ENCODE data around the gene SCAMP5. TPM values are rescaled to one million over a fixed set of nuclear protein-coding genes. Genes with fewer than 3 reads are reported as not detected.

The SCAMP5 gene
- total RNA-seq, 1 donor from 2014 or later, result 7.6 TPM

GRCh38 chr15:75008629-75009326, 13.4 kb downstream of the SCAMP5 start:
- intact Hi-C loops (cut with DNase I), result no loop called here
- DNase-seq (ENCODE audit: low spot score), result no peak
- ATAC-seq, result no peak

GRCh38 chr15:75016431-75016830, 21.1 kb downstream of the SCAMP5 start:
- ATAC-seq (no peak), DNase-seq (ENCODE audit: low spot score) (no peak)

GRCh38 chr15:75019916-75020315, 24.6 kb downstream of the SCAMP5 start:
- DNase-seq (ENCODE audit: low spot score), result no peak
- intact Hi-C loops (cut with DNase I), result no loop called here
- ATAC-seq, result no peak

More at GRCh38 chr15:75016431-75016830, 21.1 kb downstream of the SCAMP5 start:
- intact Hi-C loops (cut with DNase I), result no loop called here

- intact Hi-C loops (cut with DNase I), result no loop called here
- DNase-seq (ENCODE audit: low spot score) (no peak), ATAC-seq (no peak)
These were observed 26.0 kb downstream of the SCAMP5 start for GRCh38 chr15:75021341-75021740.

GRCh38 chr15:75022783-75023180, 27.4 kb downstream of the SCAMP5 start:
- no peak for DNase-seq (ENCODE audit: low spot score)
- intact Hi-C loops (cut with DNase I), result no loop called here
- ATAC-seq, result no peak

GRCh38 chr15:75023181-75023871, 28.0 kb downstream of the SCAMP5 start, which contains the start of gene PPCDC:
Gene PPCDC (plus strand): TSS chr15:75023590. CDS start chr15:75028319, 4,729 bp downstream.
- intact Hi-C loops (cut with DNase I), result no loop called here
- peak; percentile 98 for DNase-seq (ENCODE audit: low spot score)
- peak; percentile 99 for ATAC-seq

- intact Hi-C loops (cut with DNase I), result no loop called here
- peak; percentile 44 for ATAC-seq
- no peak for DNase-seq (ENCODE audit: low spot score)
These were observed 28.7 kb downstream of the SCAMP5 start for GRCh38 chr15:75023872-75024636.

GRCh38 chr15:75025107-75025506, 29.7 kb downstream of the SCAMP5 start:
- ATAC-seq (no peak), DNase-seq (ENCODE audit: low spot score) (no peak)
- intact Hi-C loops (cut with DNase I), result no loop called here

GRCh38 chr15:75025548-75026260, 30.3 kb downstream of the SCAMP5 start:
- ATAC-seq, result no peak
- intact Hi-C loops (cut with DNase I), result no loop called here
- no peak for DNase-seq (ENCODE audit: low spot score)

GRCh38 chr15:75027551-75027950, 32.2 kb downstream of the SCAMP5 start:
- DNase-seq (ENCODE audit: low spot score), result no peak
- intact Hi-C loops (cut with DNase I), result no loop called here
- ATAC-seq, result no peak

GRCh38 chr15:75028991-75029377, 33.6 kb downstream of the SCAMP5 start:
- ATAC-seq (peak; percentile 1), DNase-seq (ENCODE audit: low spot score) (no peak)
- intact Hi-C loops (cut with DNase I), result loop anchor here (2.0 kb wide), 1 partner anchor 176 kb away; no protein-coding TSS in a partner anchor

GRCh38 chr15:75029378-75030022, 34.1 kb downstream of the SCAMP5 start:
- peak; percentile 98 for DNase-seq (ENCODE audit: low spot score)
- intact Hi-C loops (cut with DNase I), result loop anchor here (2.0 kb wide), 1 partner anchor 175 kb away; no protein-coding TSS in a partner anchor
- ATAC-seq, result peak; percentile 92

- ATAC-seq, result no peak
These were observed 34.7 kb downstream of the SCAMP5 start for GRCh38 chr15:75030023-75030413.

GRCh38 chr15:75030424-75030823, 35.1 kb downstream of the SCAMP5 start:
- intact Hi-C loops (cut with DNase I), result no loop called here
- no peak for ATAC-seq
- no peak for DNase-seq (ENCODE audit: low spot score)

More at GRCh38 chr15:75030023-75030413, 34.7 kb downstream of the SCAMP5 start:
- intact Hi-C loops (cut with DNase I), result no loop called here
- peak; percentile 70 for DNase-seq (ENCODE audit: low spot score)

- DNase-seq (ENCODE audit: low spot score), result no peak
- ATAC-seq, result no peak
- intact Hi-C loops (cut with DNase I), result no loop called here
These were observed 36.5 kb downstream of the SCAMP5 start for GRCh38 chr15:75031848-75032247.

GRCh38 chr15:75032395-75032794, 37.0 kb downstream of the SCAMP5 start:
- intact Hi-C loops (cut with DNase I), result no loop called here
- no peak for DNase-seq (ENCODE audit: low spot score)
- ATAC-seq, result no peak

GRCh38 chr15:75033809-75034208, 38.4 kb downstream of the SCAMP5 start:
- intact Hi-C loops (cut with DNase I), result no loop called here
- DNase-seq (ENCODE audit: low spot score) (no peak), ATAC-seq (no peak)

- DNase-seq (ENCODE audit: low spot score) (no peak), ATAC-seq (no peak)
- intact Hi-C loops (cut with DNase I), result no loop called here
These were observed 39.3 kb downstream of the SCAMP5 start for GRCh38 chr15:75034615-75035014.

- DNase-seq (ENCODE audit: low spot score), result no peak
- intact Hi-C loops (cut with DNase I), result no loop called here
- ATAC-seq, result peak; percentile 43
These were observed 40.9 kb downstream of the SCAMP5 start for GRCh38 chr15:75036212-75036616.
